Measurements from ENCODE around the gene GBP7.

GBP7 gene

GRCh38 chr1:89104687-89105086 is 71.1 kb downstream of the GBP7 start:
- no peak for DNase-seq

- no peak for DNase-seq
Measured at GRCh38 chr1:89104147-89104546, 71.7 kb downstream of the GBP7 start.

GRCh38 chr1:89102021-89102420 is 73.8 kb downstream of the GBP7 start:
- no peak for DNase-seq

GRCh38 chr1:89100412-89100811 is 75.4 kb downstream of the GBP7 start:
- no peak for DNase-seq

- no peak for DNase-seq
Measured at GRCh38 chr1:89098857-89099256, 76.9 kb downstream of the GBP7 start.

GRCh38 chr1:89095737-89096136 is 80.1 kb downstream of the GBP7 start:
- DNase-seq = no peak

- no peak for DNase-seq
Measured at GRCh38 chr1:89089962-89090361, 85.8 kb downstream of the GBP7 start.

- no peak for DNase-seq
Measured at GRCh38 chr1:89088572-89088971, 87.2 kb downstream of the GBP7 start.

- DNase-seq = no peak
Measured at GRCh38 chr1:89087241-89087640, 88.6 kb downstream of the GBP7 start.

- peak in 1 of 3 experiments; percentile 56 for DNase-seq
Measured at GRCh38 chr1:89085781-89086180, 90.0 kb downstream of the GBP7 start.

Data from NCI-H1417 (cell line).